NCI-H1436 treated with DMSO at 0.1 percent for 48 hours (cell line): ENCODE measurements around the gene TRABD2A.
"Not testable (repeated sequence)": the region's sequence is repeated elsewhere in the genome, so short reads cannot be mapped to it uniquely, and the experiment has no call there.

Experiments used
- DNase-seq: peaks from one replicate; lab custom pipeline; 2025; lab: John Stamatoyannopoulos, UW

Gene TRABD2A

GRCh38 chr2:84880645-84881521 is at the start of gene TRABD2A:
TSS of gene TRABD2A (minus strand) at chr2:84881084. CDS start at chr2:84881039, 45 bp downstream.
- DNase-seq, result no peak

GRCh38 chr2:84927275-84927627 is 46.4 kb upstream of the TRABD2A start:
- DNase-seq, result no peak

- DNase-seq, result peak; percentile 61
Observed at GRCh38 chr2:84925724-84926376, 45.0 kb upstream of the TRABD2A start.

GRCh38 chr2:84925336-84925723 is 44.4 kb upstream of the TRABD2A start:
- no peak for DNase-seq

- no peak for DNase-seq
Observed at GRCh38 chr2:84924173-84925106, 43.6 kb upstream of the TRABD2A start.

GRCh38 chr2:84923009-84923408 is 42.1 kb upstream of the TRABD2A start:
- no peak for DNase-seq

GRCh38 chr2:84919885-84920580 is 39.1 kb upstream of the TRABD2A start:
- no peak for DNase-seq

- no peak for DNase-seq
Observed at GRCh38 chr2:84918430-84918829, 37.5 kb upstream of the TRABD2A start.

- DNase-seq, result not testable (repeated sequence)
Observed at GRCh38 chr2:84917821-84918220, 36.9 kb upstream of the TRABD2A start.

GRCh38 chr2:84915675-84916074 is 34.8 kb upstream of the TRABD2A start:
- DNase-seq, result not testable (repeated sequence)

- DNase-seq, result no peak
Observed at GRCh38 chr2:84914334-84914733, 33.5 kb upstream of the TRABD2A start.

- no peak for DNase-seq
Observed at GRCh38 chr2:84912984-84913383, 32.1 kb upstream of the TRABD2A start.

GRCh38 chr2:84911135-84911678 is 30.3 kb upstream of the TRABD2A start:
- DNase-seq, result no peak

- no peak for DNase-seq
Observed at GRCh38 chr2:84908948-84909713, 28.2 kb upstream of the TRABD2A start.

- DNase-seq, result no peak
Observed at GRCh38 chr2:84906900-84907714, 26.2 kb upstream of the TRABD2A start.

- DNase-seq, result no peak
Observed at GRCh38 chr2:84906108-84906899, 25.4 kb upstream of the TRABD2A start.

- no peak for DNase-seq
Observed at GRCh38 chr2:84905181-84906107, 24.6 kb upstream of the TRABD2A start, which contains the start of gene TMSB10. TSS of gene TMSB10 (plus strand) at chr2:84905656.

GRCh38 chr2:84904717-84905174 is 23.9 kb upstream of the TRABD2A start:
- no peak for DNase-seq
